GM12892 (cell line): ENCODE results near the gene MYO16.

Experiments used
- POLR2A ChIP-seq: IDR thresholded peaks from 2 replicates; pipeline ENCODE4 v1.6.1; 2011; ENCODE audit warnings: low read depth, low read length, control low read depth
- POLR2AphosphoS5 ChIP-seq: IDR thresholded peaks from 2 replicates; pipeline ENCODE4 v1.6.1; 2011; ENCODE audit warnings: low read depth, low read length, control low read depth

- TF ChIP-seq POLR2A (no peak), POLR2AphosphoS5 (no peak)
Observed at GRCh38 chr13:109036078-109036780, 406.8 kb downstream of the MYO16 start.
